DND-41 (cell line): Measurements from ENCODE around the gene BSCL2.
"Not testable (repeated sequence)": the region's sequence is repeated elsewhere in the genome, so short reads cannot be mapped to it uniquely, and the experiment has no call there.

Source experiments
- ATAC-seq: fragments of 200-7000 bp; cut with Tn5 transposase; 3 replicates; pipeline ENCODE4 v1.9.1; 2021; ENCODE audit warnings: low read depth; ENCODE audit not compliant: insufficient read depth
- DNase-seq: peaks from one replicate; pipeline ENCODE4 v3.0.0-alpha.2; 2020
- H2AFZ ChIP-seq: 2 replicates; pipeline ENCODE4 v1.6.0; 2012; ENCODE audit warnings: low read depth, low read length
- H3K27ac ChIP-seq: 2 replicates; pipeline ENCODE4 v1.5.1; 2012; ENCODE audit warnings: low read length, inconsistent platforms
- H3K27me3 ChIP-seq: fragments of 200-600 bp; sonication (generic); 2 replicates; pipeline ENCODE4 v1.6.0; 2012; ENCODE audit warnings: low read length, mild to moderate bottlenecking, inconsistent platforms; ENCODE audit not compliant: insufficient read depth, poor library complexity
- H3K36me3 ChIP-seq: 2 replicates; pipeline ENCODE4 v1.5.1; 2012; ENCODE audit warnings: low read length, inconsistent platforms; ENCODE audit not compliant: insufficient read depth
- H3K4me1 ChIP-seq: 2 replicates; pipeline ENCODE4 v1.5.1; 2012; ENCODE audit warnings: mild to moderate bottlenecking, low read length; ENCODE audit not compliant: insufficient read depth
- H3K4me2 ChIP-seq: 2 replicates; pipeline ENCODE4 v1.6.0; 2012; ENCODE audit warnings: mild to moderate bottlenecking, moderate library complexity, low read length, inconsistent platforms; ENCODE audit not compliant: insufficient read depth
- H3K4me3 ChIP-seq, 2 experiments: fragments of 200-600 bp in 1 of 2; shearing (Covaris generic) in 1 of 2; 2 replicates each; pipeline ENCODE4 v1.5.1; 2012 to 2016; ENCODE audit warnings: inconsistent platforms in 2 of 2, low read length in 2 of 2, mild to moderate bottlenecking in 2 of 2, low read depth in 1 of 2, moderate library complexity in 1 of 2
- H3K79me2 ChIP-seq: 2 replicates; pipeline ENCODE4 v1.6.0; 2012; ENCODE audit warnings: low read length, inconsistent platforms; ENCODE audit not compliant: insufficient read depth
- H3K9ac ChIP-seq: 2 replicates; pipeline ENCODE4 v1.6.0; 2012; ENCODE audit warnings: low read depth, mild to moderate bottlenecking, inconsistent platforms, low read length, moderate library complexity
- H3K9me3 ChIP-seq: 2 replicates; pipeline ENCODE4 v1.5.1; 2012; ENCODE audit warnings: low read length, moderate library complexity, mild to moderate bottlenecking, inconsistent platforms; ENCODE audit not compliant: insufficient read depth, severe bottlenecking
- H4K20me1 ChIP-seq: 2 replicates; pipeline ENCODE4 v1.6.0; 2012; ENCODE audit warnings: low read length; ENCODE audit not compliant: insufficient read depth
- EZH2 ChIP-seq: IDR thresholded peaks from 3 replicates; pipeline ENCODE4 v1.6.1; 2012; ENCODE audit warnings: borderline replicate concordance, low read depth, mild to moderate bottlenecking, moderate library complexity, low read length, inconsistent platforms; ENCODE audit not compliant: severe bottlenecking
- TF ChIP-seq, protein P1 (sequence below): IDR thresholded peaks from 2 replicates; pipeline ENCODE4 v1.5.1; 2012; ENCODE audit warnings: borderline replicate concordance, low read length, moderate library complexity, mild to moderate bottlenecking; ENCODE audit not compliant: poor library complexity, severe bottlenecking; ENCODE audit errors: extremely low read depth

Gene BSCL2

DNA sequence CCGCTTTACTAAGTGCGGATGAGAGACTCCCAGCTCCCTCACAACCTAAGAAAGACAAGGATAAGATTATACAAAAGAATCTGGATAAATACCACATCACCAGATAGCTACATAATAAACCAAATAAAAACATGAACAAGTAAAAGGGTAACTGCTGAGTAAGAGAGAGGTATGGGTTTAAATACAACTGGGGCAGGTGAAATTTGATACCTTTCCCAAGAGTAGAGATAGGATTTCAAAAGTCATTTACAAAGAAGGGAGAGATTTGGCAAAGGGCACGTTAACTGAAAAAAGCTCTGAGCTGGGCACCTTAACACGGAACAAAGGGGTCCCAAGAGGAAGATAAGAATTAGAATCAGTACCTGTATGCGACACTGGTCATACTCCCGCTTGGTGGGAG is 30.1 kb downstream of the BSCL2 start:
- H3K4me3 ChIP-seq: peak overlapping the region in 1 of 2 experiments; percentile 100; a peak in 1 of 4 replicates

DNA sequence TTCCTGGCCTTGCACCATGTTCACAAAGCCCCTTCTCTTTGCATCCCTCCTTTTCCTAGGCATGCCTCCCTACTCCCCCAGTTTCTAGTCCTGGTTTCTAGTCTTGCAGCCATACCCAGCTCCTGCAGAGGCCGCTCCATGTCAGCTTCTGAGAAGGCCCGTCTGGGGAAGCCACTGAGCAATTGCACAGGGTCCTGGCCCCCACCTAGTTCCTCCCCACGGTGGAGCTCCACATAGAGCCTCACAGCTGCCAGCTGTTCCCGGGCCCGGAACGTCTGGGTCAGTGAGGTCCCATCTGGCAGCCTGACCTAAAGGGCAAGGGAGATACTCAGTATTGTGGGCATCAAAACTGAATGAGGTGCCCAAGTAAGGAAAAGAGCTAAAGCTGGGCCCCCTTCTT is 30.5 kb downstream of the BSCL2 start:
- no peak for TF ChIP-seq EZH2
- TF ChIP-seq, protein P1, sequence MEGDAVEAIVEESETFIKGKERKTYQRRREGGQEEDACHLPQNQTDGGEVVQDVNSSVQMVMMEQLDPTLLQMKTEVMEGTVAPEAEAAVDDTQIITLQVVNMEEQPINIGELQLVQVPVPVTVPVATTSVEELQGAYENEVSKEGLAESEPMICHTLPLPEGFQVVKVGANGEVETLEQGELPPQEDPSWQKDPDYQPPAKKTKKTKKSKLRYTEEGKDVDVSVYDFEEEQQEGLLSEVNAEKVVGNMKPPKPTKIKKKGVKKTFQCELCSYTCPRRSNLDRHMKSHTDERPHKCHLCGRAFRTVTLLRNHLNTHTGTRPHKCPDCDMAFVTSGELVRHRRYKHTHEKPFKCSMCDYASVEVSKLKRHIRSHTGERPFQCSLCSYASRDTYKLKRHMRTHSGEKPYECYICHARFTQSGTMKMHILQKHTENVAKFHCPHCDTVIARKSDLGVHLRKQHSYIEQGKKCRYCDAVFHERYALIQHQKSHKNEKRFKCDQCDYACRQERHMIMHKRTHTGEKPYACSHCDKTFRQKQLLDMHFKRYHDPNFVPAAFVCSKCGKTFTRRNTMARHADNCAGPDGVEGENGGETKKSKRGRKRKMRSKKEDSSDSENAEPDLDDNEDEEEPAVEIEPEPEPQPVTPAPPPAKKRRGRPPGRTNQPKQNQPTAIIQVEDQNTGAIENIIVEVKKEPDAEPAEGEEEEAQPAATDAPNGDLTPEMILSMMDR: no peak
- no peaks in the 10 kb centered on the region for H3K27me3 ChIP-seq
- H3K4me2 ChIP-seq: peak overlapping the region; percentile 98; the same call in 1 of the 2 replicates
- DNase-seq (no peak), ATAC-seq (no peak)
- H3K4me1 ChIP-seq: peaks cover 53% of the 10 kb centered on the region
- H3K4me3 ChIP-seq: no peak overlapping the region
- H2AFZ ChIP-seq: no peak overlapping the region
- H3K36me3 ChIP-seq: peaks cover 41% of the 10 kb centered on the region
- peaks cover 64% of the 10 kb centered on the region for H3K79me2 ChIP-seq
- peaks cover 6% of the 10 kb centered on the region; the same call in 1 of the 2 replicates for H4K20me1 ChIP-seq
- no peak overlapping the region for H3K9ac ChIP-seq
- no peaks in the 10 kb centered on the region for H3K9me3 ChIP-seq
- H3K27ac ChIP-seq: no peak overlapping the region

More for the DNA sequence above, 30.1 kb downstream of the BSCL2 start:
- TF ChIP-seq, protein P1: no peak
- TF ChIP-seq EZH2: no peak
- Histone ChIP-seq H3K27me3 (no peaks in the 10 kb centered on the region), H3K4me2 (peak overlapping the region; percentile 98), H3K9me3 (no peaks in the 10 kb centered on the region), H3K79me2 (peaks cover 59% of the 10 kb centered on the region), H3K9ac (peak overlapping the region; percentile 94; the same call in 1 of the 2 replicates), H2AFZ (no peak overlapping the region), H4K20me1 (peaks cover 6% of the 10 kb centered on the region; the same call in 1 of the 2 replicates), H3K36me3 (peaks cover 41% of the 10 kb centered on the region), H3K4me1 (peaks cover 49% of the 10 kb centered on the region), H3K27ac (no peak overlapping the region)
- ATAC-seq (no peak), DNase-seq (no peak)

DNA sequence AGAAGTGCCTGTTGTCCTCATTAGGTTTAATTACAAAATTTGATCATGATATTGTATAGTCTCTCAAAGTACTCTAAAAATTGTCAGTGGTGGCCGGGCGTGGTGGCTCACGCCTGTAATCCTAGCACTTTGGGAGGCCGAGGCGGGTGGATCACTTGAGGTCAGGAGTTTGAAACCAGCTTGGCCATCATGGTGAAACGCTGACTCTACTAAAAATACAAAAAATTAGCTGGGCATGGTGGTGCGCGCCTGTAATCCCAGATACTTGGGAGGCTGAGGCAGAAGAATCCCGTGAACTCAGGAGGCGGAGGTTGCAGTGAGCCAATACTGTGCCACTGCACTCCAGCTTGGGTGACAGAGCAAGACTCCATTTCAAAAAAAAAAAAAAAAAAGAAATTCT is 31.8 kb downstream of the BSCL2 start:
- Histone ChIP-seq H3K4me1 (peaks cover 60% of the 10 kb centered on the region), H3K79me2 (peaks cover 77% of the 10 kb centered on the region), H3K36me3 (peaks cover 41% of the 10 kb centered on the region)
- not testable (repeated sequence) for H3K27ac ChIP-seq, H3K4me2 ChIP-seq, H4K20me1 ChIP-seq, ATAC-seq, H2AFZ ChIP-seq, DNase-seq, H3K27me3 ChIP-seq, H3K4me3 ChIP-seq, H3K9ac ChIP-seq, H3K9me3 ChIP-seq

- Histone ChIP-seq H3K79me2 (peaks cover 78% of the 10 kb centered on the region), H3K4me1 (peaks cover 60% of the 10 kb centered on the region), H4K20me1 (peaks cover 4% of the 10 kb centered on the region; the same call in 1 of the 2 replicates), H3K27ac (no peak overlapping the region), H2AFZ (no peak overlapping the region), H3K9ac (0 out of 2 replicates have a peak overlapping the region, but pooled peaks have one; percentile 90), H3K9me3 (no peaks in the 10 kb centered on the region), H3K36me3 (peaks cover 48% of the 10 kb centered on the region), H3K27me3 (no peaks in the 10 kb centered on the region), H3K4me3 (peak overlapping the region in 1 of 2 experiments; percentile 91; a peak in 1 of 4 replicates), H3K4me2 (peak overlapping the region; percentile 82)
- ATAC-seq (no peak), DNase-seq (no peak)
- no peak for TF ChIP-seq EZH2
- TF ChIP-seq, protein P1: no peak
These were observed 34.1 kb downstream of the BSCL2 start for GRCh38 chr11:62673196-62673525.
